Right kidney (tissue), 1 donor: ENCODE measurements around the gene IRF2.

ENCODE experiments used
- DNase-seq: peaks from one replicate; pipeline ENCODE4 v3.0.0-alpha.2; 2016

Gene IRF2

DNA sequence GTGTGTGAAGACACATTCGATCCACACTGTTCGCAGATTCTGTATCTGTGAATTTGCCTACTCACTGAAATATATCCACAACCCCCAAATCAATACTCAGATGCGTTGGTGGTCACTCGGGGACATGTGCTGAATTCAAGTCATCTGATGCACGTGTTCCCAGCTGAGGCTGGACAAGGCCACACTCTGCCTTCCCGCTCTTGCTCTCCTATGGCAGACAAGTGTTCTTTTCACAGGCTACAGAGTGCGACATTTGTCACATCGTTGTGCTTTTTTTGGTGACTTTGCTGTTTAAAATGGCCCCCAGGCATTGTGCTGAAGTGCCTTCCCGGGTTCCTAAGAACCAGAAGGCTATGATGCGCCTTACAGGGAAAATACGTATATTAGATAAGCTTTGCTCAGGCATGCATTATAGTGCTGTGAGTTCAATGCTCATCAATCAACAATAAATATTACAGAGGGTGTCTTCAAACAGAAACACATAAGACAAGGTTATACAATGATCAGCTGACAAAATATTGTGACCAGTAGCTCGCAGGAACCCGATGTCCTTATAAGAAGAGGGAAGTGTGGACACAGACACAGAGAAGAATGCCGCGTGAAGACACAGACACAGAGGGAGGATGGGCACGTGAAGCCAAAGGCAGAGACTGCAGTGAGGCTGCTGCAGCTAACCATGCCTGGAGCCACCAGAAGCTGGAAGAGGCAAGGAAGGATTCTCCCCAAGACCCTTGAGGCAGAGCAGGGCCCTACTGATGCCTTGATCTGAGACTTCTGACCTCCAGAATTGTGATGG is 42.0 kb downstream of the IRF2 start:
- DNase-seq: no peak

DNA sequence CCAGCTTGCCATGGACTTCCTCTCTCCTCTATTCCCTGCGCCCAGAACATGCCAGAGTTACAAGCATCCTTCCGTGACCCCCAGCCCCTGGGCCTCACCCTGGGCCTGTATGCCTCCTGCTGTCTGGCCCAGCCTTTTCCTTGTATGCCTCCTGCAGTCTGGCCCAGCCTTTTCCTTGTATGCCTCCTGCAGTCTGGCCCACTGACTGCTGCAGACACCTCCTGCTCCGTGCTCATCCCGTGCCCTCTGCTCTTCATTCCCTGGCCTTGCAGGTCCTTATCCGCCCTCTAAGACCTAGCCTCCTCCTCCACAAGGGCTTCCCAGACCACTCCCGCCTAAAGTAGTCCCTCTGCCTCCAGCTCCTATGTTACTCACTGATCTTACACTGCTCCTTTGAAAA is 44.2 kb downstream of the IRF2 start:
- no peak for DNase-seq

DNA sequence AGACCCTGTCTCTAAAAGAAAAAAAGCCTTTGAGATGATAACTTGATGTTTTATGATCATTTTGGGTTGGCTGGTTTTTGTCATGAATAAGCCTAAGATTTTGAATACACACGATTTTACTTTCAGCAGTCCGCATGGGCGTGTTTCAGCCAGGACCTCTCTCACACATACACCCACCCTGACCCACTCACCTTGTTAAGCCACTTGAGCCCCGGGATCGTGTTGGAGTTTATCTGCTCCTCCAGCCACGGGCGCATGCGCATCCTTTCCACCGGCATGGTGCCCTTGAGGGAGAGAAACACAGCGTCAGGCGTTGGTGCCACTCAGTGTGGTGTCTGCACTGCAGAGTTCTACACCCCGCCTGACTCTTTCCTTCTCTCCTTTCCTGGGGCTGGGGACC is 45.6 kb downstream of the IRF2 start:
- DNase-seq: no peak

DNA sequence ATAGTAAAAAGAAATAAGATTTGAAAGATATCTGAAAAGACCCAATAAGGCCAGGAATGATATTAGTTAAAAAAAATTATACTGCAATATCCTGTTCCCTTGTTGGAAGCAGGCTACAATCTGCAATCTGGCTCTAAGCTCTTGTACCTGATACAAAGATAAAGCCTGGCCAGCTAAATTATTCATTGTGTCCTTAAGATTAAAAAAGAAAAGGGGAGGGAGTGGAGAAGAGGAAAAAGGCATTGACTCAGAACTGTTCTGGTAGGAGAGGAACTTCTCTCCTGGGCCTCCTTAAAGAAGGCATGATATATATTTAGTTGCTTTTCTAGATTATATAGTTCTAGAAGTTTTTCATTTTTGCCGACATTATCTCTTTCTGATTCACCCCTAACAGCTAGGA is 46.7 kb downstream of the IRF2 start:
- no peak for DNase-seq

DNA sequence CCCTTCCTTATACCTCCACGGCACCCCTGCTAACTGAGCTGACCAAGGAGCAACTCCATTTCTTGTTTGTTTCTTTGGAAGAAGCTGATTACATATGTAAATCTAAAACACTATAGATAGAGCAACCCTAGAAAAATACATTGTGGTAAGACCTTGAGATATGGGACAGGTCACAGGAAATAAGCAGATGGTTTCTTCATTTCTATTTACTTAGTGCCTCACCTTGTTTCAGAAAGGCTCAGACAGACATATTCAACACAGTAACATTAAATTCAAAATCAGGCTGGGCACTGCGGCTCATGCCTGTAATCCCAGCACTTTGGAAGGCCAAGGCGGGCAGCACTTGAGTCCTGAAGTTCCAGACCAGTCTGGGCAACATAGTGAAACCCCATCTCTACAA is 47.3 kb downstream of the IRF2 start:
- no peak for DNase-seq

DNA sequence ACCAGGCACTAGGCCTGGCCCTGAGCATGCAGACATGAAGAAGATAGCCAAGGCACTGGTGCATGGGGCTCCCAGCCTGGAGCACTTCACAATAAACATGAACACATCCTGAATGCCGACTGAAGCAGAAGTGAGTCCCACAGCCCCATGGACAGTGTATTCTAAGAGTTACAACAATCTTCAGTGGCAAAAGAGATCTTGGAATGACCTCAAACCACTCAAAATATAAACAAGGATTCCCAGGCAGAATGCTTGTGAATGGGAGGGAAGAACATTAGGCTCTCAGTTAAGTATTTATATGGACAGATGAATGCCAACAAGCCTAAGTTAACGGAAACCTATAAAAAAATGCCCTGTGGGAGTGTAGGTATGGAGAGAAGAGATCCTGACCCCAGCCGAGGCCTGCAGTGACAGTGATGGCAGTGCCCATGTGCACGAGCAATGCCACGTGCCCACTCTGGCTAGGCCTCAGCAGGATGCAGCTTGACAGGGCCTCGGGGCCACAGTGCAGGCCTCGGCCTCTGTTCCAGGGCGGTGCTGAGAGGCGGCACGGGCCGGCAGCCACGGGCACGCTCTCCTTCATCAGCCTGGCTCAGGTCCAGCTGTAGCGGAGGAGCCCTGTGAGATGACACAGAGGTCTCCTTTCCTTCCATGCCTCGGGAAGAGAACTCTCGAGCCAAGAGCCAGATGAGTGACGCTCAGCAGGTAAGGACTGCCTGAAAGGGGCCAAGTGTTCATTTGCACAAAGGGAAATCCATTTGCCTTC is 49.2 kb downstream of the IRF2 start:
- DNase-seq: no peak

DNA sequence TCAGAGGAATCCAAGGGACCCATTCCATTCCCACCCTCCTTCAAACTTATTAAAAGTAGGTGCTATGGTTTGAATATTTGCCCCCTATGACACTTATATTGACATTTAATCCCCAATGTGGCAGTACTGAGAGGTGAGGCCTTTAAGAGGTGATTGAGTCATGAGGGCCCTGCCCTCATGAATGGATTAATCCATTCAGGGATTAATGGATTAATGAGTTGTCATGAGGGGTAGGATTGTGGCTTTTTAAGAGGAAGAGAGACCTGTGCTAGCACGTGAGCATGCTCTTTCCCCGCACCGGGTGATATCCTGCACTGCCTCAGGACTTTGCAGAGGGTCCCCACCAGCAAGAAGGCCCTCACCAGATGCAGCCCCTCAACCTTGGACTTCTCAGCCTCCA is 50.1 kb downstream of the IRF2 start:
- DNase-seq: no peak

DNA sequence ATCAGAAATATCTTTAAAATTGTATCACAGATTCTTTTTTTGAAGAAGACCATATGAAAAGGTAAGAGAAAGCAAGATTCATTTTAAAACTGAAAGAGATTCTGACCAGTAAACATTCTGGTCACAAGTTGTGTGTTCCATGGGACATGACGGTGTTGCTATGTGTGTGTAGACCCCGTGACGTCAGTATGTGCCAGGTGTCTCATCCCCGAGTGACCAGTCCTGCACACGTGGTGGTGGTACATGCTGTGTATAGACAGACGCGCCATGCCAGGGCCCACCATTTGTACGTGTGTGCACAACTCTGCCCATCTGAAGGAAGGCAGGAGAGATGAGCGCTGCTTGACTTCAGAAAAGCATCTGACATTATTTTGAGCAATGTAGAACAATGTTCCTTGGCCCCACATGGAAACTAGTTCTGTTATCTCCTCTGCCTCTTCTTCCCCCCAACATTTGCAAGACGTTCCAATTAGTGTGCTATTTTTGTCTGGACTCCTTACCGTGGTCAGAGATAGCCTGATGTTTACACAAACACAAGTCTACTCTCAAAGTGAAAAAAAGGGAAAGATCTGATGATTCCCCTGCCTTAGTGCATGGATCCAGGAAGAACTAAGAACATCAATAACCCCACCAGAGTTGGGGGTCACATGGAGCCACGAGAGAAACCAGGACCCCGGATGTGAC is 51.2 kb downstream of the IRF2 start:
- DNase-seq: no peak

DNA sequence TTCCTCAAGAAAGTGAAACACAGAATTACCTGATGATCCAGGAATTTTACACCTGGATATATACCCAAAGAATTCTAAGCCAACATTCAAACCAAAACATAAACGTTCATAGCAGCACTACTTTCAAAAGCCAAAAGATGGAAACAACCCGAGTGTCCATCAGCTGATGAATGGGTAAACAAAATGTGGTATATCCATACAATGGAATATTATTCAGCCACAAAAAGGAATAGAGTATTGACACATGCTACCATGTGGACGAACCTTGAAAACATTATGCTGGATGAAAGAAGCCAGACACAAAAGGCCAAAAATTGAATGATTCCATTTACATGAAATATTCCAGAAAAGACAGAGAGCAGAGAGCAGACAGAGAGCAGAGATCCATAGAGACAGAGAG is 52.0 kb downstream of the IRF2 start:
- no peak for DNase-seq

DNA sequence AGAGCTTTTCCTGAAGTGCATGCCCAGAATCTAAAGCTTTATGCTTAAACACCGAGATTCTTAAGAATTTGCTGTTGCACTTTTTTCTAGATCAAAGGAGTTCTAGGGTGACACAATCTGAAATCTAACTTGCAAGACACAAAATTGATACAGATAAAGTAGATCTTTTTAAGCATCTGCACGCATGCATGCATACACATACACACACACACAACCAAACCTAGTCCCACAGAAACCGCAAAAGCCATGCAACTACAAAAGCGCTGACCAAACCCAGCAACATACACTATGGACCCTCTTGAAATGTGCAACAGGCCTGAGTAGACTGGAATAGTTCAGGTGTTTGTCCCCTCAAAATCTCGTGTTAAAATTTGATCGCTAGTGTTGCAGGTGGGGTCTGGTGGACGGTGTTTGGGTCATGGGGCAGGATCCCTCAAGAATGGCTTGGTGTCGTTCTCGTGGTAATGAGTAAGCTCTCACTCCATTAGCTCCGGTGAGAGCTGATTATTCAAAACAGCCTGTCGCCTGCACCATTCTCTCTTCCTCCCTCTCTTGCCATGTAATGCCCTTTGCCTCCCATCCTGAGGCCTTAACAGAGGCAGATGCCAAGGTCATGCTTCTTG is 52.7 kb downstream of the IRF2 start:
- DNase-seq: no peak

DNA sequence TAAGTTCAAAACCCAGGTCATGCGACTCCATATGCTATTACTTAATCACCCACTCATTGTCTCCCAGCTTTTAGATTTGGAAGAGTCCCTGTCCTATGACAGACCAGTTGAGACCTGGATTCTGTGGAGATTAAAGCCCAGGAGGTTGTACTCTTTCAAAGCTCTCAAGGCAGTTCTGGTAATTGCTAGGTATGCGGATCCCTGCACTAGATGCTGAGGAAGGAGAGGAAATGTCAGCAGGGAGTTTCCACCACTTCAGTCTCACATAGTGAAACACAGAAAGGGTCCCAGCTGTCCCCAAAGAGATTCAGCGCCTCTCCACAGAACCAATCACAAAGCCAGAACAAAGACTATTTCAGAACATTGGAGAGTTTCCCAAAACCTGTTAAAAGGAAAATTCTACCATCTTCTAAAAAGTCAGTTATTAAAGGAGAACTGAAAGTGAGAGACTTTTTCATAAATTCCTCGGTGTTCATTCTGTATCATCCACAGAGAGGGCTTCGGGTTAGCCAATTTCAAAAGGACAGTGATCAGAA is 53.4 kb downstream of the IRF2 start:
- no peak for DNase-seq

DNA sequence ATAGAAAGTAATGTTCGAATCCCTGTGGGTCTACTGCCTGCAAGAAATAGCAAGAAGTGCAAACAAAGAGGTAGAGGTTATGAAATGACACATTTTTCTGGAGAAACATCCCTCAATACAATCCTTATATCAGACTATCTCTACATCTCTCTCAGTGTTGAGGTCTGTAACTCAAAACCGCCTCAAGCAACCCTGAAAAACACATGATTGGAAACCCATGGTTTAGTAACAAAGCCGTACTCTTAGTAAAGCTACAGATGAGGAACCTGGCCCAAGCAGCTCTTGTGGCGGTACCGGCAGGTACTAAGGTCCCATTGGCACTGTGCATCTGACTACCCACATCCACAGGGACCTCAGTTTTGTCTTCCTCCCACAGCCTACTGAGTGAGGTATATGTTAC is 53.9 kb downstream of the IRF2 start:
- no peak for DNase-seq

DNA sequence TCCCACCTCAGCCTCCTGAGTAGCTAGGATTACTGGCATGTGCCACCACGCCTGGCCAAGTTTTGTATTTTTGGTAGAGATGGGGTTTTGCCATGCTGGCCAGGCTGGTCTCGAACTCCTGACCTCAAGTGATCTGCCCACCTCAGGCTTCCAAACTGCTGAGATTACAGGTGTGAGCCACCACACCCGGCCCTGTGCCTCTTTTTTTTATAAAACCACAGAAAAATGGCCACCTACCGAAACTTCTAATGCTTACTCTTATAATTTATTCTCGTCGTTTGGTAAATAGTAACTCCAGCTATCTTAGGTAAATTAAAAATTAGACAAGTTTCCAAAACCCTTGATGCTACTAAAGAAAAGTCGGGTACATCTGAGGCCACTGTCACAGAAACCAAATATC is 54.4 kb downstream of the IRF2 start:
- DNase-seq: no peak

DNA sequence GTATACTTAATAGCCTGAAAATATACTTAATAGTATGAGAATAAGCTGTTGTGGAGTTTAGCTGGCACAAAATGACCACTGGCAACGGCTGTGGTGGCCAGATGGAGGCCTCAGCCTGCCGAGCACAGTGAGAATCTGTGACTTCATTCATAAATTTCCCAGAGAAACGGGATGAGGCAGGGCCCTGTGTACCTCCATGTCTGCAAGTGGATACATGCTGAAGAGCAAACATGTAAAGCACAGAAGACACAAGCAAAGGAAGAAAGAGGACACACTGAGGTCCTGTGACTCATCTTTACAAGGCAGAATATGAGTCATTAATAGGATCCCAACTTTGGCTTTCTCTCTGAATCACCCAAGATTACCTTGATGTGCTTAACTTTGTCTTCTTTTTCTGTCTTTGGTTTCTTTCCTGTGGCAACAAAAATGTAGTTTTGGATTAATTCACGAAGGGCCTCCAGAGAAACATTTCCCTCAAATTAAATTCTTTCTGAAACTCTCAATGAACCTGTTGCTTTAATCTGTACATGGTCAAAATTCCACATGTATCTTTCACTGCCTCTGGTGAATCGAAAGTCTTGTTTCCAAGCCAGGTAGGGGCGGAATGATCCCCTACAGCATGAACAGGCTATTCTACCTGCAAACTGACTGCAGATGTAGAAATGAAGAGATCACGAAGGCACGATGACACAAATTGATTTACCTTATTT is 56.4 kb downstream of the IRF2 start:
- no peak for DNase-seq

DNA sequence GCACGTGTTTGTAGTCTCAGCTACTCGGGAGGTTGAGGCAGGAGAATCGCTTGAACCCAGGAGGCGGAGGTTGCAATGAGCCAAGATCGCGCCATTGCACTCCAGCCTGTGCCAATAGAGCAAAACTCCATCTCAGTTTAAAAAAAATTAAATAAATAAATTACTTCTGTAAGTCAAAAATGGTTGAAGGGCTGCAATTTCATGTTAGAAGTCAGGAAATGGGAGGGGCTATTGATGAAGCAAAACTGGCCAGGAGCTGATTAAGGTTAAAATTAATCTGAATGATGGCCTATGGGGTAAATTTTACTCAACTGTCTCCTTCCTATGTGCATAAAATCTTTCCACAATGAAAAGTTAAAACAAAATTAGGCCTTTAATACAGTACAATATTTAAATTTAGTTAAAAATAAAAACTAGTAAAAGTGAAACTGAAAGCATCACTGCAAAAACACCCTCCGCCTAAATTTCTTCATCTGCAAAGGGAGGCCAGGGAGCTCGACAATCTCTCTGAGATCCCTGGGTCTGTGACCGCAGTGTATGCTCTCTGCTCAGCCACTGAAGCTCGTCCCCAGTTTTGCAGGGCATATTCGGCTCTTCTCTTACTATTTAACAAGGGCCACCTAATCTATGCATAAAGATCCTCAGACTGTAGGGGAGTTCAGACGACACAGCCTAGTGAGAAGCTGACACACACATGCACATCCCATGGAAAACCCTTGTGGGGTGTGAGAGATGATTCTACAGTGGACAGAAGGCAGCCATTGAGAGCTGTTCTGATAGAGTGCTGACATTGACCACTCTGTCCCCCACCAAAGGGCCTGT is 57.2 kb downstream of the IRF2 start:
- DNase-seq: no peak

DNA sequence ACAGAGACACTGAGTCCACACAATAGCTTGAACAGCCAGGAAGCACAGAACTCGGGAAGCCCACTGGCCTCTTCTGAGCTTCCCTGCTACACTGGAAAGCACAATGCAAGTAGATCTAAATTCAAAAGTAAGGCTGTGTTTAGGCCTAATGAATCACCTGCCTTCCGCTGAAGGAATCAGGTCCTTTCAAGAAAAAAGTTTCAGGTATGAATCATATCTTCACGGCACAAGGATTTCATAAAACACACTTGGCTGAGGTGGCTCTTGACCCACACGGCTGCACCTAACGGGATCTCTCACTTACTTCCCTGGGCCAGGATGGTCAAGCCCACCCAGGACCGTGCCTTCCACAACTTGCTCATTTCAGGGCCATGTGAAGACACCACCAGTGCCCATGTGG is 59.3 kb downstream of the IRF2 start:
- no peak for DNase-seq

DNA sequence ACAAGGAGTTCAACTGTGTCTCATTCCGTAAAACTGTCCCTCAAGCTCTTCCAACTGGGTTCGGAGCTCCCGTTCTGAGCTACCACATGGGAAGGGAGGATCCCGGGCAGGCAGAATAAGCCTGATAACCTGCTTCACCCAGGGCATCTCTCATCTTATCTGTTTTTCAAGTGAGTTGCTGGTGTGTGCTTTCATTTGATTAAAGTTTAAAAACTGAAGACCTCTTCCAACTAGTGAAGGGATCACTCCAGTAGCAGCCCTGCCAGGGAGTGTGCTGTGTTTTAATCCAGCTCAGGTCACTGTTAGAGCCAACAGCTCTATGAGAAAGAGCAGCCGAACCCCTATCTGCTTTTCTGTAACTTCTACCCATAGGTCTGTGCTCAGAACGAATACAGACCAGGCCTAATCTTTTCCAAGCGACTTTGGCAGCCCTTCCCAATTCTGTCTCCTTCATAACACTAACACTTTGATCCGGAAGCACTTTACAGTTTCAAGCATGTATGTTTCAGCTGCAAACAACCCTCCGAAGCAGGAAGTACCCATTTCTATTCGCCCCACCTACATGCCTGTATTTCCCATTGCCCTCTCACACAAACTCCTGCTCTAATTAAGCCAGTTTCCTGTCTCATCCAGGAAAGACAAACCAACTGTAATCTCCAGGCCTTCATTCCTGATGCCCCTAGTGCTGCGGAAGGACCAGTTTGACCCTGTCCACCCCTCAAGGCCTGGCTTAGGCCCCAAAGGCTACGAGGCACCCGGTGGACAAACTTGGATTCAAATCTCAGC is 60.9 kb downstream of the IRF2 start:
- no peak for DNase-seq

DNA sequence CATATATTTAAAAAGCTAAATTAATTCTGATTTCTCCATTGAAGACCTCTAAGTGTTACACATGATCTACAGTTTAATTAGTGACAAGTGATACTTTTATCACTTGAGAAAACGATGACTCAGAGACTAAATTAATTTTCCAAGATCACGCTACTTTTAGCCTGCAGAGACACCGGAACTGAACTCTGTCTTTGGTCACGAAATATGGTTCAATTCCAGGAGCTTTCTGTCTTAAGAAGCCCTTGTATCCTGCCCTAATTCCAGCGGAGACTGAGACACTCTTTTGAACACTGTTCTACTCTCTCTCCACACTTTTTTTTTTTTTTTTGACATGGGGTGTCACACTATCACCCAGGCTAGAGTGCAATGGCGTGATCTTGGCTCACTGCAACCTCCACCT is 63.6 kb downstream of the IRF2 start:
- DNase-seq: no peak

DNA sequence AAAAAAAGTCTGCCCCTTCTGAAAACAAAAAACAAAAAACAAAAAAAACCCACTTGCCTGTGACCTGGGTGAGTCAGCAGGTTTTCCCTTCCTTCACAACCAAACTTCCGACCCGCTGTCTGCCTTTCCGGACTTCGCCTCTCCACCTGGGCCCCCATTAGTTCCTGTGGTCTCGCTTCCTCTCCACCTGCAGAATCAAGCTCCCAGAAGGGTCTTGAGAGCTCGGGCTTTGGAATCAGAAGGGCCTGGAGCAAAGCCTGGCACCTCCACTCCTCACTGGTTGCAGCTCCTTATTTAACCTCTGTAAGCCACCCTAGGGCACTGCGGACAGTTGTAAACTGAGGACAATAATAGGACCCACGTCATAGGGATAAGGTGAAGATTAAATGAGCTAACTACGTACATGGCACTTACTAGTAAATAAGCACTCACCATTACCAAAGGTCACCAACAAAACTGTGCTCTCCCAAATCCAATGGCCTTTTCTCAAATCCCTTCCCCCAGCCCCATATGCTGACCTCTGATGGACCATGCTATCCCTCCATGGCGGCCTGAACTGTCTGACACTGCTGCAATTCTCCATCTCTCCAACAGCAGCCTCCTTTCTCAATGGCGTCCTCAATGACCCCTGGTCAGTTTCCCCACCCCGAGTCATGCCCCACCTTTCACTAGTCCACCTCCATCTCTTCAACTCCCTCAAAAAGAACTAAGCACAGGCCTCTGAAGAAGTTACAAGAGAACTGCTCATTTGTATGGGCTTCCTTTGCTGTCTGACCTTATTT is 64.2 kb downstream of the IRF2 start:
- DNase-seq: no peak

DNA sequence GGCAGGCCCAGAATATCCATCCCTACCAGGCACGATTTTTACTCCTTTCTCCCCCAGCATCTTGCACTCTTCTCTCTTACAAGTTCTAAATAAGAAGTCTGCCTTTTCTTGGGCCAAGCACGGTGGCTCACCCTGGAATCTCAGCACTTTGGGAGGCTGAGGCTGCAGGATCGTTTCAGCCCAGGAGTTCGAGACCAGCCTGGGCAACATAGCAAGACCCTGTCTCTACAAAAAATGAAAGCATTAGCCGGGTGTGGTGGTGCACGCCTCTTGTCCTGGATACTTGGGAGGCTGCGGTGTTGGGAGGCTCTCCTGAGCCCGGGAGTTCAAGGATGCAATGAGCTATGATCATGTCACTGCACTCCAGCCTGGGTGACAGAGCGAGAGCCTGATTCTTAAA is 64.8 kb downstream of the IRF2 start:
- no peak for DNase-seq
